ENCODE measurements around the gene G6PC2. TPM values are rescaled to one million over a fixed set of nuclear protein-coding genes. Genes with fewer than 3 reads are reported as not detected.
A peak's percentile ranks its signal among the peaks of the same experiment; 100 is the strongest.

G6PC2 gene
- total and polyA plus RNA-seq, 5 experiments from 2014 or later, result not detected

GRCh38 chr2:168889635-168890005 is 11.5 kb upstream of the G6PC2 start:
- Mint-ChIP-seq H3K4me1 (peaks cover 4 to 14% (median 9%) of the 10 kb centered on the region in 4 donors), H3K27me3 (peaks cover 3 to 18% (median 4%) of the 10 kb centered on the region in 5 donors), H3K36me3 (no peaks in the 10 kb centered on the region), H3K27ac (no peak overlapping the region), H3K9me3 (no peaks in the 10 kb centered on the region), H3K4me3 (peak overlapping the region; percentile 1 to 99 (median 92))
- DNase-seq (peak in 1 of 10 donors; percentile 4), ATAC-seq (no peak)
- POLR2A ChIA-PET, result no interaction called here

- peak; percentile 71 to 92 (median 82) for DNase-seq
- peaks cover 4 to 14% (median 9%) of the 10 kb centered on the region in 4 donors for H3K4me1 Mint-ChIP-seq
- peak within 1 kb of the TSS in 7 of 10 donors; percentile 1 to 78 (median 41) for H3K27ac Mint-ChIP-seq
- no peaks in the 10 kb centered on the region for H3K36me3 Mint-ChIP-seq
- POLR2A ChIA-PET, result no interaction called here
- ATAC-seq, result peak; percentile 99 to 100
- H3K4me3 Mint-ChIP-seq, result peak within 1 kb of the TSS; percentile 88 to 99 (median 93)
- H3K9me3 Mint-ChIP-seq, result no peaks in the 10 kb centered on the region
- peaks cover 3 to 18% (median 4%) of the 10 kb centered on the region in 5 donors for H3K27me3 Mint-ChIP-seq
These were observed 10.9 kb upstream of the G6PC2 start, which contains the start of gene SPC25 for GRCh38 chr2:168890006-168890782. Gene SPC25 (minus strand): TSS chr2:168890430. CDS start chr2:168889519, 911 bp downstream.

- DNase-seq (no peak), ATAC-seq (no peak)
- no peak overlapping the region for H3K27ac Mint-ChIP-seq
- no peak overlapping the region for H3K4me3 Mint-ChIP-seq
- no peaks in the 10 kb centered on the region for H3K9me3 Mint-ChIP-seq
- POLR2A ChIA-PET, result no interaction called here
- peaks cover 3 to 18% (median 4%) of the 10 kb centered on the region in 5 donors for H3K27me3 Mint-ChIP-seq
- H3K4me1 Mint-ChIP-seq, result peaks cover 4 to 14% (median 9%) of the 10 kb centered on the region in 4 donors
- no peaks in the 10 kb centered on the region for H3K36me3 Mint-ChIP-seq
These were observed 8.8 kb upstream of the G6PC2 start for GRCh38 chr2:168892327-168892726.

GRCh38 chr2:168894101-168894500 is 7.0 kb upstream of the G6PC2 start:
- Mint-ChIP-seq H3K4me1 (peaks cover 4 to 14% (median 9%) of the 10 kb centered on the region in 4 donors), H3K27me3 (peaks cover 3 to 18% (median 4%) of the 10 kb centered on the region in 5 donors), H3K36me3 (no peaks in the 10 kb centered on the region), H3K9me3 (no peaks in the 10 kb centered on the region), H3K27ac (no peak overlapping the region), H3K4me3 (no peak overlapping the region)
- POLR2A ChIA-PET, result no interaction called here
- ATAC-seq (no peak), DNase-seq (no peak)

GRCh38 chr2:168894720-168895119 is 6.4 kb upstream of the G6PC2 start:
- Mint-ChIP-seq H3K9me3 (no peaks in the 10 kb centered on the region), H3K36me3 (no peaks in the 10 kb centered on the region), H3K4me3 (no peak overlapping the region), H3K4me1 (peaks cover 4 to 12% (median 9%) of the 10 kb centered on the region in 4 donors), H3K27me3 (peaks cover 3 to 18% (median 4%) of the 10 kb centered on the region in 5 donors), H3K27ac (no peak overlapping the region)
- DNase-seq (no peak), ATAC-seq (no peak)
- POLR2A ChIA-PET, result no interaction called here

- no peaks in the 10 kb centered on the region for H3K36me3 Mint-ChIP-seq
- H3K4me3 Mint-ChIP-seq, result no peak overlapping the region
- no peaks in the 10 kb centered on the region for H3K9me3 Mint-ChIP-seq
- H3K27me3 Mint-ChIP-seq, result peaks cover 0 to 9% (median 4%) of the 10 kb centered on the region in 5 donors
- H3K4me1 Mint-ChIP-seq, result peaks cover 0 to 1% (median under 1%) of the 10 kb centered on the region in 4 donors
- DNase-seq (no peak), ATAC-seq (no peak)
- H3K27ac Mint-ChIP-seq, result no peak overlapping the region
- POLR2A ChIA-PET, result no interaction called here
These were observed 5.3 kb upstream of the G6PC2 start for GRCh38 chr2:168895771-168896170.

GRCh38 chr2:168896783-168897182 is 4.3 kb upstream of the G6PC2 start:
- H3K36me3 Mint-ChIP-seq, result no peaks in the 10 kb centered on the region
- no peak overlapping the region for H3K4me3 Mint-ChIP-seq
- no peaks in the 10 kb centered on the region for H3K4me1 Mint-ChIP-seq
- H3K27ac Mint-ChIP-seq, result no peak overlapping the region
- no peak for ATAC-seq
- H3K27me3 Mint-ChIP-seq, result peaks cover 0 to 9% (median 7%) of the 10 kb centered on the region in 5 donors
- DNase-seq, result no peak
- H3K9me3 Mint-ChIP-seq, result no peaks in the 10 kb centered on the region
- POLR2A ChIA-PET, result no interaction called here

GRCh38 chr2:168897449-168897848 is 3.6 kb upstream of the G6PC2 start:
- no peaks in the 10 kb centered on the region for H3K4me1 Mint-ChIP-seq
- H3K27ac Mint-ChIP-seq, result no peak overlapping the region
- H3K9me3 Mint-ChIP-seq, result no peaks in the 10 kb centered on the region
- POLR2A ChIA-PET, result no interaction called here
- peaks cover 0 to 8% (median 7%) of the 10 kb centered on the region in 5 donors for H3K27me3 Mint-ChIP-seq
- ATAC-seq (no peak), DNase-seq (no peak)
- no peak overlapping the region for H3K4me3 Mint-ChIP-seq
- no peaks in the 10 kb centered on the region for H3K36me3 Mint-ChIP-seq

- H3K27me3 Mint-ChIP-seq, result peaks cover 0 to 13% (median 3%) of the 10 kb centered on the region in 5 donors
- no peak overlapping the region for H3K27ac Mint-ChIP-seq
- POLR2A ChIA-PET, result no interaction called here
- H3K4me1 Mint-ChIP-seq, result no peaks in the 10 kb centered on the region
- no peak for ATAC-seq
- no peaks in the 10 kb centered on the region for H3K36me3 Mint-ChIP-seq
- no peak for DNase-seq
- H3K9me3 Mint-ChIP-seq, result no peaks in the 10 kb centered on the region
- no peak overlapping the region for H3K4me3 Mint-ChIP-seq
These were observed 2.8 kb downstream of the G6PC2 start for GRCh38 chr2:168903888-168904287.

GRCh38 chr2:168904358-168904757 is 3.3 kb downstream of the G6PC2 start:
- POLR2A ChIA-PET, result no interaction called here
- DNase-seq (no peak), ATAC-seq (no peak)
- Mint-ChIP-seq H3K27me3 (peaks cover 0 to 16% (median 3%) of the 10 kb centered on the region in 5 donors), H3K9me3 (no peaks in the 10 kb centered on the region), H3K4me3 (no peak overlapping the region), H3K27ac (no peak overlapping the region), H3K4me1 (no peaks in the 10 kb centered on the region), H3K36me3 (no peaks in the 10 kb centered on the region)

GRCh38 chr2:168907940-168908662 is 7.0 kb downstream of the G6PC2 start:
- H3K4me3 Mint-ChIP-seq, result no peak overlapping the region
- ATAC-seq (no peak), DNase-seq (no peak)
- no peaks in the 10 kb centered on the region for H3K36me3 Mint-ChIP-seq
- H3K27ac Mint-ChIP-seq, result no peak overlapping the region
- peaks cover 3 to 7% (median 5%) of the 10 kb centered on the region in 4 donors for H3K4me1 Mint-ChIP-seq
- POLR2A ChIA-PET, result no interaction called here
- H3K9me3 Mint-ChIP-seq, result no peaks in the 10 kb centered on the region
- H3K27me3 Mint-ChIP-seq, result peaks cover 13 to 22% (median 22%) of the 10 kb centered on the region in 5 donors

- H3K36me3 Mint-ChIP-seq, result peaks cover 0 to 3% (median 0%) of the 10 kb centered on the region in 3 donors
- H3K27me3 Mint-ChIP-seq, result peaks cover 18 to 34% (median 23%) of the 10 kb centered on the region in 5 donors
- H3K9me3 Mint-ChIP-seq, result peaks cover 0 to 3% (median 1%) of the 10 kb centered on the region in 9 donors
- POLR2A ChIA-PET, result no interaction called here
- H3K4me1 Mint-ChIP-seq, result peaks cover 3 to 9% (median 5%) of the 10 kb centered on the region in 4 donors
- H3K4me3 Mint-ChIP-seq, result no peak overlapping the region
- no peak for DNase-seq
- no peak for ATAC-seq
- H3K27ac Mint-ChIP-seq, result peak overlapping the region in 1 of 10 donors; percentile 15
These were observed 9.2 kb downstream of the G6PC2 start for GRCh38 chr2:168910330-168910729.

- POLR2A ChIA-PET, result no interaction called here
- ATAC-seq, result no peak
These were observed 11.4 kb downstream of the G6PC2 start for GRCh38 chr2:168912466-168912865.

More at GRCh38 chr2:168912466-168912865, 11.4 kb downstream of the G6PC2 start:
- peak overlapping the region in 7 of 10 donors; percentile 3 to 58 (median 41) for H3K4me3 Mint-ChIP-seq
- H3K27ac Mint-ChIP-seq, result no peak overlapping the region
- DNase-seq, result no peak
- H3K36me3 Mint-ChIP-seq, result peaks cover 0 to 3% (median 0%) of the 10 kb centered on the region in 3 donors
- peaks cover 3 to 12% (median 5%) of the 10 kb centered on the region in 4 donors for H3K4me1 Mint-ChIP-seq
- H3K9me3 Mint-ChIP-seq, result peaks cover 0 to 12% (median 6%) of the 10 kb centered on the region in 9 donors
- peaks cover 16 to 34% (median 20%) of the 10 kb centered on the region in 5 donors for H3K27me3 Mint-ChIP-seq
